ENCODE data around the gene ZHX3.

ZHX3 gene

GRCh38 chr20:41131594-41132387 lies 185.7 kb downstream of the ZHX3 start:
- no peak for DNase-seq
